NB4 (cell line): Measurements from ENCODE around the gene CBLC.

ENCODE experiments used
- DNase-seq: peaks from one replicate; pipeline ENCODE4 v3.0.0; 2010; ENCODE audit warnings: low read depth
- H3K4me3 ChIP-seq: one replicate; pipeline ENCODE4 v1.5.1; 2011; ENCODE audit warnings: mild to moderate bottlenecking, low read depth, low read length, moderate library complexity
- MYC ChIP-seq: IDR thresholded peaks from 2 replicates; pipeline ENCODE4 v1.6.1; 2011; ENCODE audit warnings: low read depth, low read length
- POLR2A ChIP-seq: IDR thresholded peaks from 2 replicates; pipeline ENCODE4 v1.6.1; 2011; ENCODE audit warnings: mild to moderate bottlenecking; ENCODE audit not compliant: insufficient read length; ENCODE audit errors: extremely low read depth
- TF ChIP-seq, protein P1 (sequence below): IDR thresholded peaks from 2 replicates; pipeline ENCODE4 v1.6.1; 2011; ENCODE audit warnings: low read depth, low read length
- TF ChIP-seq, protein P2 (sequence below): IDR thresholded peaks from one replicate; pipeline ENCODE4 v1.5.1; 2012; ENCODE audit warnings: low read depth, low read length

The CBLC gene

DNA sequence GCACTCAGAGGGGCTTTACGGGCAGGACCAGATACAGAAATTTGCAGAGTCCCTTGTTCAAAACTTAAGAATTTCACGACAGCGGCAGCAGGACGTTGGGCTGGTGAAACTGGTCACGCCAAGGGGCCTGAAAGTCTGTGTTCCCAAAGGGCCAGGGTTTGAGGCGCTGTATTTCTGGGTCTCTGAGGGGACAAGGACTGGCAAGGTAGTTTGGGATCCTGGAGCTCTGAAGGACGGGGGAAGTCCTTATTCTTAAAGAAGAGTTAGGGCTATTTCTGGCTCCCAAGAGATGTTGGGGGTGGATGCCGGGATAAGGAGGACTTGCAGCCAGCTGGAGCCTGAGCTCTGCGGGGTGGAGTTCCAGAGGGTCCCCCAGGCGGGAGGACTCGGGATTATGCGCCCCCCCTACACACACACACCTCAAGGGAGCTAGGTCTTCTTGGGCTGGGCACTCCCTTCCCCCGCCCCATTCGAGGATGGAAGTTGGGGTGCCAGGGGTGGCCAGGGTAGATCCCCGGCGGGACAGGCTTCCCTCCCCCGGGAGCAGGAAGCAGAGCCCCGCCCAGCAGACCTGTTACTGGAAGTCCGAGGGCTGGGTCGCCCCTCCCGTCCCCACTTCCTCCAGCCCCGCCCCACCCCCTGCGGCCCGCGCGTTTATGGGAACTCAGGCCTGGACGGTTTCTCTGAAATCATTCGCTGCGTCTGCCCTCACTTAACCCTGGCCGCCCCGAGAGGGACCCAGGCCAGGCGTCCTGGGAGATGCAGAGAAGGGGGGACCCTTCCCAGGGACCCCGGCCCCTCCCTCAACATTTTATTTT, 23.5 kb upstream of the CBLC start:
- TF ChIP-seq POLR2A (no peak), MYC (no peak)
- TF ChIP-seq, protein P1, sequence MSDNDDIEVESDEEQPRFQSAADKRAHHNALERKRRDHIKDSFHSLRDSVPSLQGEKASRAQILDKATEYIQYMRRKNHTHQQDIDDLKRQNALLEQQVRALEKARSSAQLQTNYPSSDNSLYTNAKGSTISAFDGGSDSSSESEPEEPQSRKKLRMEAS = no peak
- TF ChIP-seq, protein P2, sequence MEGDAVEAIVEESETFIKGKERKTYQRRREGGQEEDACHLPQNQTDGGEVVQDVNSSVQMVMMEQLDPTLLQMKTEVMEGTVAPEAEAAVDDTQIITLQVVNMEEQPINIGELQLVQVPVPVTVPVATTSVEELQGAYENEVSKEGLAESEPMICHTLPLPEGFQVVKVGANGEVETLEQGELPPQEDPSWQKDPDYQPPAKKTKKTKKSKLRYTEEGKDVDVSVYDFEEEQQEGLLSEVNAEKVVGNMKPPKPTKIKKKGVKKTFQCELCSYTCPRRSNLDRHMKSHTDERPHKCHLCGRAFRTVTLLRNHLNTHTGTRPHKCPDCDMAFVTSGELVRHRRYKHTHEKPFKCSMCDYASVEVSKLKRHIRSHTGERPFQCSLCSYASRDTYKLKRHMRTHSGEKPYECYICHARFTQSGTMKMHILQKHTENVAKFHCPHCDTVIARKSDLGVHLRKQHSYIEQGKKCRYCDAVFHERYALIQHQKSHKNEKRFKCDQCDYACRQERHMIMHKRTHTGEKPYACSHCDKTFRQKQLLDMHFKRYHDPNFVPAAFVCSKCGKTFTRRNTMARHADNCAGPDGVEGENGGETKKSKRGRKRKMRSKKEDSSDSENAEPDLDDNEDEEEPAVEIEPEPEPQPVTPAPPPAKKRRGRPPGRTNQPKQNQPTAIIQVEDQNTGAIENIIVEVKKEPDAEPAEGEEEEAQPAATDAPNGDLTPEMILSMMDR = no peak
- DNase-seq = peak; percentile 79
- peak overlapping the region; percentile 43 for H3K4me3 ChIP-seq

DNA sequence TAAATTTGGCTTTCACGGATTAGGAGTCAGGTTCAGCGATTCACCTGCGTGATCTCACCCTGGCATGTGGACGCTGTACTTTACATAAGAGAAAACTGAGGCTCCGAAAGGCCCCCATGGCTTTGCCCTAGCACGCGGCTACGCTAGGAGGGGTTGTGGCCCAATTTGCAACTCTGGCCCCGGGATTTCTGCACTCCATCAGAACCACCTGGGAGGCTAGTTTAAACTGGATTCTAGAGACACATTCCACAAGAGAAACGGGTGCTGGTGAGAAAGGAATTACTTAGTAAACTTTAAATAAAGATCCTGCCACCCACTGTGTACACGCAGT, 23.0 kb upstream of the CBLC start:
- DNase-seq = no peak
- no peak overlapping the region for H3K4me3 ChIP-seq
- no peak for TF ChIP-seq MYC

DNA sequence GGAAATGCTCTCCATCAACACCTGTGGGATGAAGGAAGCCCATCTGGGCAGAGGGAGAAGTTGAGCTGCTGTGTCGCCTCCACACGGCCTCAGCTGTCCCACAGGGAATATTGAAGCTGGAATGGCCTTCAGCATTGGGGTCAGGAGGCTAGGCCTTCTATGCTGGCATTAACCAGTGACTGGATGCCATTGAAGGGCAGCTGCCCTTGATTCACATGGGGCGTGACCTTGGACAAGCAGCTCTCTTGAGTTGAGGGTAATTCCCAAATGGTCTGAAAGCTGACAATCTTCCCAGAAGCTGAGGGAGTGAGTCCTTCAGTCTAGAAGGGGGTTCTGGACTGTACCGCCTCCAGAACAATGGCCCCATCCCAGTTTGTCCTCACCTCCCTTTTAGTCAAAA, 22.5 kb upstream of the CBLC start:
- TF ChIP-seq MYC (no peak), POLR2A (no peak)
- TF ChIP-seq, protein P1 = no peak
- TF ChIP-seq, protein P2 = no peak
- DNase-seq = no peak
- H3K4me3 ChIP-seq = no peak overlapping the region

DNA sequence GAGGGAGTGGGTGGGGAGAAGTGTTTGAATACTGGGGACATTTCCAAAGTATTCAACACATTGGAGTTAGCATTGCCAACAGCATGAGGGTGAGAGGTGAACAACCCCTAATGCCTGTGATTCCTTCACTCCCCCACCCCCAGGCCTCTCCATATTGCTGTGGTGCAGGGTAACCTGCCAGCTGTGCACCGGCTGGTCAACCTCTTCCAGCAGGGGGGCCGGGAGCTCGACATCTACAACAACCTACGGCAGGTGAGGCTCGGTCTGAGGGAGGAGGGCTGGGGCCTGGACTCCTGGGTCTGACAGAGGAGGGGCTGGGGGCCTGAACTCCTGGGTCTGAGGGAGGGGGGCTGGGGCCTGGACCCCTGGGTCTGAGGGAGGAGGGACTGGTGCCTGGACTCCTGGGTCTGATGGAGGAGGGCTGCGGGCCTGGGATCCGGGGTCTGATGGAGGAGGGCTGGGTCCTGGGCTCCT, 21.6 kb upstream of the CBLC start:
- no peak overlapping the region for H3K4me3 ChIP-seq
- TF ChIP-seq MYC (no peak), POLR2A (no peak)
- TF ChIP-seq, protein P2 = no peak
- TF ChIP-seq, protein P1 = no peak
- DNase-seq = no peak

DNA sequence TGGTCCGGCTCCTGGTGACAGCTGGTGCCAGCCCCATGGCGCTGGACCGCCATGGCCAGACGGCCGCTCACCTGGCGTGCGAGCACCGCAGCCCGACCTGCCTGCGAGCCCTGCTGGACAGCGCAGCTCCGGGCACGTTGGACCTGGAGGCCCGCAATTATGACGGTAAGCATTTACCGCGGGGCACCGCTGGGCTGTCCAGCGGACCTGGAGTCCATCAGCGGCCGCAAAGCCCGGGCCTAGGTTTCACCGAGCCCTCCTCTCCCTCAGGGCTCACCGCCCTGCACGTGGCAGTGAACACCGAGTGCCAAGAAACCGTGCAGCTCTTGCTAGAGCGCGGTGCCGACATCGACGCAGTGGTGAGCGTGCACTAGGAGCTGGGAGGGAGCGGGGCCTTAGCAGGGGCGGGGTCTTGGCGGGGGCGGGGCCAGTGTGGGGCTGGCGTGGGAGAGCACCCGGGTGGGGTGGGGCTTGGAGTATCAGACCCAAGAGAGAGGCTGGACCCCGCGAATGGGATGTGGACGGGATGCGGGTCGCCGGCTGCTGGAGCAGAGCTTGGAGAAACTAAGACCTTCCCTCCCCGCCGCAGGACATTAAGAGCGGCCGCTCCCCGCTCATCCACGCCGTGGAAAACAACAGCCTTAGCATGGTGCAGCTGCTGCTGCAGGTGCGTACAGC, 20.5 kb upstream of the CBLC start:
- no peak for DNase-seq
- no peak overlapping the region for H3K4me3 ChIP-seq
- TF ChIP-seq, protein P1 = no peak
- TF ChIP-seq, protein P2 = no peak

DNA sequence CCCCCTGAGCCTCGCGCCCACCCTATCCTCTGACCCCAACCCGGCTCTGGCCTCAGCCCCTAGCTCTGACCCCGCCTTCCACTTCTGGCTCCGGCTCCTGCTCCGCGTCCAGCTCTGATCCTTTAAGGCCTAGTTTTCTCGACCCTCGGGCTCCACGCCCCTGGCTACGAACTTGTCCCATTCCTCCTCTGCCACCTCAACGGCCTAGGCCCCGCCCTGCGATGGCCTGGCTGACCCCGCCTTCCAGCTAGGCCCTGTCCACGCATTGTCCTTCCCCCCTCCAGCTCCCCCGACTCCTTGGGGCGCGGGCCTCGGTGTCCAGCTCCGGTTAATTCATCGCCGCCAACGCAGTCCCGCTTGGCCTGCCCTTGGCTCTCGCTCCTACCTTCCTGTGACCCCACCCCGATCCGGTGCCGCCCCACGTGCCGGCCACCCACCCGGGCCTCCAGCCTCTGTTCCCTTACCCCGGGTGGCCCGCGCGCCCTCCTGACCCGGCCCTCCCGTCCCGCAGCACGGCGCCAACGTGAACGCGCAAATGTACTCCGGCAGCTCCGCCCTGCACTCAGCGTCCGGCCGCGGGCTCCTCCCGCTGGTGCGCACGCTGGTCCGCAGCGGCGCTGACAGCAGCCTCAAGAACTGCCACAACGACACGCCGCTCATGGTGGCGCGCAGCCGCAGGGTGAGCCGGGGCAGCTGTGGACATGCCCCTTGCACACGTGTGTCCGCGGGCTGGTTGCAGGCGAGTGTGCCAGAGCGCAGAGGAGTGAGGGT, 19.8 kb upstream of the CBLC start:
- TF ChIP-seq MYC (no peak), POLR2A (no peak)
- TF ChIP-seq, protein P1 = no peak
- TF ChIP-seq, protein P2 = no peak
- H3K4me3 ChIP-seq = no peak overlapping the region
- DNase-seq = no peak
